ENCODE results near the gene SIN3A. TPM values are rescaled to one million over a fixed set of nuclear protein-coding genes. Genes with fewer than 3 reads are reported as not detected.

Gene SIN3A
- total and polyA plus RNA-seq, 9 of the 15 experiments (the other 6 are each of a cell fraction or from before 2014, with no cell fraction given), result 11.1 to 70.3 (median 25.3) TPM

DNA sequence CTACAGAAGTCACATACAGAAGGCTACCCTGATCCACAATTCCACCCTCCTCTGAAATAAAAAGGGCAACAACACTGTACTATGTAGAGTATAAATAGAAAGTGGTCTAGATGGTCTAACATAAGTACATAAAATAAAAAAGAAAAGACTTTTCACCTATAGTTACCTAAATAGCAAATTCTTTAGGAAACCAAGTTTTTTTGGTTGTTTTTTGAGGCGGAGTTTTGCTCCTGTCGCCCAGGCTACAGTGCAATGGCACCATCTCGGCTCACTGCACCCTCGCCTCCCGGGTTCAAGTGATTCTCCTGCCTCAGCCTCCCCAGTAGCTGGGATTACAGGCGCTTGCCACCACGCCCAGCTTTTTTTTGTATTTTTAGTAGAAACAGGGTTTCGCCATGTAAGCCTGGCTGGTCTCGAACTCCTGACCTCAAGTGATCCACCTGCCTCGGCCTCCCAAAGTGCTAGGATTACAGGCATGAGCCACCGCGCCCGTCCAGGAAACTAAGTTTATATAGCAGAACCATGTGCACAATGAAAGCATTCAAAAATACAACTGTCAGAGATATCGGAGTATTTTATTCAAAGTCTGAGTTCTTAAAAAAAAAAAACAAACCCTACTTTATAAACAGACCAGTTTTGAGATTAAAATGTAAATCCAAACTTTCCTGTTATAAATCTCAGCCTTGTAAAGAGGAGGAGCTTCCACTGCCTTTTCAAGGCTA, 1.7 kb downstream of the SIN3A start:
- Histone ChIP-seq H3K27ac (ENCODE audit: extremely low read depth, low read depth, low read length) (peak overlapping the region; percentile 55; the same call in 1 of the 3 replicates), H3K9ac (ENCODE audit: insufficient read depth in 1 of 2, low read depth in 2 of 2, low read length in 2 of 2) (peak overlapping the region; percentile 55 to 93), H4K20me1 (replicated peaks; ENCODE audit: control insufficient read depth, insufficient read depth, low read length) (peaks cover 18% of the 10 kb centered on the region), H3K4me2 (ENCODE audit: insufficient read depth, low read length) (peak overlapping the region; percentile 99), H3K9me1 (ENCODE audit: control insufficient read depth, insufficient read depth, low read length) (peaks cover 7% of the 10 kb centered on the region), H3K9me3 (replicated peaks; ENCODE audit: control insufficient read depth, insufficient read depth, low read depth, low read length) (no peaks in the 10 kb centered on the region), H3K27me3 (ENCODE audit: control insufficient read depth in 2 of 2, insufficient read depth in 2 of 2, low read length in 2 of 2) (no peaks in the 10 kb centered on the region), H3K4me1 (replicated peaks in 1 of 2; ENCODE audit: control insufficient read depth in 2 of 2, insufficient read depth in 2 of 2, low read length in 2 of 2) (peaks cover 14 to 24% of the 10 kb centered on the region in 2 experiments), H3K79me2 (ENCODE audit: control insufficient read depth, insufficient read depth, low read length) (peaks cover 77% of the 10 kb centered on the region), H3K36me3 (ENCODE audit: control insufficient read depth, insufficient read depth, low read length) (peaks cover 16% of the 10 kb centered on the region; the same call in 2 of the 3 replicates), H2AFZ (ENCODE audit: low read depth, low read length) (no peak overlapping the region), H3K4me3 (peak overlapping the region; percentile 86)
- BruUV-seq (replicated peaks), result TSS peak; percentile 1
- intact Hi-C loops (cut with micrococcal nuclease), result loop anchor here (2.0 to 5.0 kb wide), 2 partner anchors 128 to 191 kb away; partner anchors contain the start of genes IMP3 and PTPN9
- POLR2A ChIA-PET, result interaction anchor here (0.6 to 1.8 kb wide), 6 partner anchors 9 to 214 kb away, joined by 3 to 7 read pairs (median 3); no protein-coding TSS in a partner anchor
- CTCF ChIA-PET (ENCODE audit: low intra/inter-chr PET ratio), result no interaction called here
- DNase-seq (ENCODE audit: extremely low read depth in 1 of 4, low spot score in 3 of 4) (no peak), ATAC-seq (no peak), FAIRE-seq (no peak)
- in situ Hi-C loops (cut with MboI), result no loop called here
- 52% methylated on average over 14 of the region's 14 CpGs for WGBS (ENCODE audit: insufficient coverage, low coverage, missing lambda C conversion rate)
- TF ChIP-seq USF1 (CRISPR knock-in tag; IDR thresholded peaks at IDR 0.05) (no peak), EGR1 (conservative IDR thresholded peaks at IDR 0.05) (no peak), DLX4 (CRISPR knock-in tag; IDR thresholded peaks at IDR 0.05) (no peak), TRIM24 (IDR thresholded peaks at IDR 0.05) (no peak), ARHGAP35 (IDR thresholded peaks at IDR 0.05; ENCODE audit: partially characterized antibody) (no peak), KAT7 (CRISPR knock-in tag; IDR thresholded peaks at IDR 0.05; ENCODE audit: borderline replicate concordance) (no peak), ERF (CRISPR knock-in tag; IDR thresholded peaks at IDR 0.05) (no peak), ZNF408 (CRISPR knock-in tag; IDR thresholded peaks at IDR 0.05; ENCODE audit: low read depth) (no peak), SETDB1 (IDR thresholded peaks at IDR 0.05; ENCODE audit: low read length) (no peak), CCNT2 (IDR thresholded peaks at IDR 0.05; ENCODE audit: borderline replicate concordance, extremely low read depth, insufficient read length, low read depth, low read length) (no peak), TSC22D4 (tag; IDR thresholded peaks at IDR 0.05) (no peak)
- TF ChIP-seq, protein P1, sequence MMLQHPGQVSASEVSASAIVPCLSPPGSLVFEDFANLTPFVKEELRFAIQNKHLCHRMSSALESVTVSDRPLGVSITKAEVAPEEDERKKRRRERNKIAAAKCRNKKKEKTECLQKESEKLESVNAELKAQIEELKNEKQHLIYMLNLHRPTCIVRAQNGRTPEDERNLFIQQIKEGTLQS (IDR thresholded peaks at IDR 0.05), result no peak
- TF ChIP-seq, protein P1 (CRISPR knock-in tag; conservative IDR thresholded peaks at IDR 0.05), result no peak
- TF ChIP-seq, protein P2, sequence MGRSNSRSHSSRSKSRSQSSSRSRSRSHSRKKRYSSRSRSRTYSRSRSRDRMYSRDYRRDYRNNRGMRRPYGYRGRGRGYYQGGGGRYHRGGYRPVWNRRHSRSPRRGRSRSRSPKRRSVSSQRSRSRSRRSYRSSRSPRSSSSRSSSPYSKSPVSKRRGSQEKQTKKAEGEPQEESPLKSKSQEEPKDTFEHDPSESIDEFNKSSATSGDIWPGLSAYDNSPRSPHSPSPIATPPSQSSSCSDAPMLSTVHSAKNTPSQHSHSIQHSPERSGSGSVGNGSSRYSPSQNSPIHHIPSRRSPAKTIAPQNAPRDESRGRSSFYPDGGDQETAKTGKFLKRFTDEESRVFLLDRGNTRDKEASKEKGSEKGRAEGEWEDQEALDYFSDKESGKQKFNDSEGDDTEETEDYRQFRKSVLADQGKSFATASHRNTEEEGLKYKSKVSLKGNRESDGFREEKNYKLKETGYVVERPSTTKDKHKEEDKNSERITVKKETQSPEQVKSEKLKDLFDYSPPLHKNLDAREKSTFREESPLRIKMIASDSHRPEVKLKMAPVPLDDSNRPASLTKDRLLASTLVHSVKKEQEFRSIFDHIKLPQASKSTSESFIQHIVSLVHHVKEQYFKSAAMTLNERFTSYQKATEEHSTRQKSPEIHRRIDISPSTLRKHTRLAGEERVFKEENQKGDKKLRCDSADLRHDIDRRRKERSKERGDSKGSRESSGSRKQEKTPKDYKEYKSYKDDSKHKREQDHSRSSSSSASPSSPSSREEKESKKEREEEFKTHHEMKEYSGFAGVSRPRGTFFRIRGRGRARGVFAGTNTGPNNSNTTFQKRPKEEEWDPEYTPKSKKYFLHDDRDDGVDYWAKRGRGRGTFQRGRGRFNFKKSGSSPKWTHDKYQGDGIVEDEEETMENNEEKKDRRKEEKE (IDR thresholded peaks at IDR 0.05; ENCODE audit: borderline replicate concordance in 1 of 2, control insufficient read depth in 1 of 2, low read depth in 2 of 2, low read length in 1 of 2), result no peak
- TF ChIP-seq, protein P3, sequence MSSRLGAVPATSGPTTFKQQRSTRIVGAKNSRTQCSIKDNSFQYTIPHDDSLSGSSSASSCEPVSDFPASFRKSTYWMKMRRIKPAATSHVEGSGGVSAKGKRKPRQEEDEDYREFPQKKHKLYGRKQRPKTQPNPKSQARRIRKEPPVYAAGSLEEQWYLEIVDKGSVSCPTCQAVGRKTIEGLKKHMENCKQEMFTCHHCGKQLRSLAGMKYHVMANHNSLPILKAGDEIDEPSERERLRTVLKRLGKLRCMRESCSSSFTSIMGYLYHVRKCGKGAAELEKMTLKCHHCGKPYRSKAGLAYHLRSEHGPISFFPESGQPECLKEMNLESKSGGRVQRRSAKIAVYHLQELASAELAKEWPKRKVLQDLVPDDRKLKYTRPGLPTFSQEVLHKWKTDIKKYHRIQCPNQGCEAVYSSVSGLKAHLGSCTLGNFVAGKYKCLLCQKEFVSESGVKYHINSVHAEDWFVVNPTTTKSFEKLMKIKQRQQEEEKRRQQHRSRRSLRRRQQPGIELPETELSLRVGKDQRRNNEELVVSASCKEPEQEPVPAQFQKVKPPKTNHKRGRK (tag; IDR thresholded peaks at IDR 0.05), result no peak

Data from K562 (cell line).